Measurements from ENCODE around the gene SMIM36.
"Not testable (repeated sequence)": the region's sequence is repeated elsewhere in the genome, so short reads cannot be mapped to it uniquely, and the experiment has no call there.

Gene SMIM36

DNA sequence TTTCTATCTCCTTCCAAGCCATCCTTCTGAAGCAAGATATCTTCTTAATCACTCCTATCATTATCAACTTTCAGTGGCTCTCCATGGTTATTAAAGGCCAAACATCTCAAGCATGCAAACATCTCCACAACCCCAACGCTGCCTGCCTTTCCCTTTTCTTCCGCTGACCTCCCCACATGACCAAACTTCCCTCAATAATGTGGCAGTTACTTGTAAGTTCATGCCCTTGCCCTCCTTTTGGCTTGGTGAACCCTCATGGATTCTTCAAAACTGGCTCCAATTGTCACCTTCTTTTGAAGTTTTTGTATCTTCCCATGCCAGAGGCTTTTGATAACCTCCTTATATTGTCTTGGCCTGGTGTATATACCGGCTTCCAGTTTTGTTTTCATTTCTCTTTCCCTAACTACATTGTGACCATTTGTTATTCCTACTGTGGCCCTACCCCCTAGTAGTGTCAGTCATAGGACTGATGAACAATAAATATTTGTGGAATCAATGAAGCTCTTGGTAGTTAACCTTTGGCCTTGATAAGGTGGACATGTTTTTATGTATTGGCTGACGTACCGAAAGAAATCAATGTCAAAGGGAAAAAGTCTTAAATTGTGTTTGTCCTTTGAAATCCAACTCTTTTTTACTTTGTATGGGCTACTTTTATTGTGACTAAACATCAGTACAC lies 19.9 kb upstream of the SMIM36 start:
- Histone ChIP-seq H3K36me3 (ENCODE audit: control insufficient read depth, insufficient read depth, low read length) (no peaks in the 10 kb centered on the region), H3K79me2 (ENCODE audit: control insufficient read depth, insufficient read depth, low read length) (no peaks in the 10 kb centered on the region), H3K27me3 (ENCODE audit: insufficient read depth, low read length, poor library complexity) (no peaks in the 10 kb centered on the region), H3K4ac (ENCODE audit: low read depth, low read length) (no peak overlapping the region), H3K18ac (ENCODE audit: low read length) (no peak overlapping the region), H2BK15ac (replicated peaks; ENCODE audit: low read depth) (no peak overlapping the region), H4K8ac (ENCODE audit: low read depth, low read length) (no peak overlapping the region), H3K23ac (ENCODE audit: low read length) (no peak overlapping the region), H3K27ac (ENCODE audit: low read depth, low read length) (no peak overlapping the region), H2AK5ac (ENCODE audit: low read length) (no peak overlapping the region), H4K5ac (ENCODE audit: low read length) (no peak overlapping the region), H2BK120ac (ENCODE audit: low read depth, low read length) (no peak overlapping the region), H2BK5ac (ENCODE audit: low read length) (no peak overlapping the region), H3K4me2 (ENCODE audit: low read length) (no peak overlapping the region), H3K56ac (ENCODE audit: low read length) (no peak overlapping the region), H3K4me1 (ENCODE audit: control insufficient read depth, low read depth, low read length) (no peaks in the 10 kb centered on the region), H3K79me1 (ENCODE audit: low read length) (no peaks in the 10 kb centered on the region), H3K9ac (ENCODE audit: low read length) (no peak overlapping the region), H3K4me3 (ENCODE audit: low read length) (no peak overlapping the region)
- peak; percentile 36 for DNase-seq
- no CpG with 5 or more reads among the region's 5 CpGs for WGBS (ENCODE audit: extremely low coverage, insufficient coverage, low lambda C conversion rate)

GRCh38 chr17:55530064-55530463 lies 18.8 kb upstream of the SMIM36 start:
- no peak overlapping the region for H3K4me3 ChIP-seq (ENCODE audit: low read length)
- H3K27me3 ChIP-seq (ENCODE audit: insufficient read depth, low read length, poor library complexity) = no peaks in the 10 kb centered on the region
- H2AK5ac ChIP-seq (ENCODE audit: low read length) = no peak overlapping the region
- DNase-seq = no peak
- H3K4me2 ChIP-seq (ENCODE audit: low read length) = no peak overlapping the region
- no peak overlapping the region for H3K23ac ChIP-seq (ENCODE audit: low read length)
- H2BK120ac ChIP-seq (ENCODE audit: low read depth, low read length) = no peak overlapping the region
- H2BK15ac ChIP-seq (replicated peaks; ENCODE audit: low read depth) = no peak overlapping the region
- H4K5ac ChIP-seq (ENCODE audit: low read length) = no peak overlapping the region
- H4K8ac ChIP-seq (ENCODE audit: low read depth, low read length) = no peak overlapping the region
- no peak overlapping the region for H3K4ac ChIP-seq (ENCODE audit: low read depth, low read length)
- H3K36me3 ChIP-seq (ENCODE audit: control insufficient read depth, insufficient read depth, low read length) = no peaks in the 10 kb centered on the region
- no CpG with 5 or more reads among the region's 3 CpGs for WGBS (ENCODE audit: extremely low coverage, insufficient coverage, low lambda C conversion rate)
- no peaks in the 10 kb centered on the region for H3K79me1 ChIP-seq (ENCODE audit: low read length)
- H2BK5ac ChIP-seq (ENCODE audit: low read length) = no peak overlapping the region
- H3K79me2 ChIP-seq (ENCODE audit: control insufficient read depth, insufficient read depth, low read length) = no peaks in the 10 kb centered on the region
- H3K18ac ChIP-seq (ENCODE audit: low read length) = no peak overlapping the region
- no peaks in the 10 kb centered on the region for H3K4me1 ChIP-seq (ENCODE audit: control insufficient read depth, low read depth, low read length)
- H3K56ac ChIP-seq (ENCODE audit: low read length) = no peak overlapping the region
- no peak overlapping the region for H3K27ac ChIP-seq (ENCODE audit: low read depth, low read length)
- no peak overlapping the region for H3K9ac ChIP-seq (ENCODE audit: low read length)

DNA sequence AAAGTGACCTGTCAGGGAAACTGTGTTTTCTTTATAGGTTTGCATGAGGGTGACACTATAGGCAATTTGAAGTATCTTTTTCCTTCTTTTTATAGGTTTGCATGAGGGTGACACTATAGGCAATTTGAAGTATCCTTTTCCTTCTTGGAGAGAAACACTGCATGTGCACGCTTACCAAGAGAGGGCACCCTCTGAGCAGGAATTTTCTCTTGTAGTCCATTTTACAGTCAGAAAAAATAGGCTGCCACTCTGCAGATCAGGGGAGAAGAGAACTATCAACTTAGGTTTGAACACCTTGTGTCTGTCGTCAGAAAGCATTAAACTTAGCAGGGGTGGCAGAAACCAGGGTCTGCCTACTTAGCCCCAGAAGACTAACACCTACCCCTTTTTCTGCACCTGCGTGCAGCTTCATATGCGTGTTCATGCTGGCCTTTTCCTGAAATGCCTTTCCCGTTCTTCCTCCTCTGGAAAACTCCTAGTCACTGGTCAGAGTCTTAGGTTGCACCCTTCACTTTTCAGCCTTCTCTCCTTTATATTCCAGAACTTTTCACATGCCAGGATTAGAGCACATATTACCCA lies 16.4 kb upstream of the SMIM36 start:
- Histone ChIP-seq H3K4me2 (ENCODE audit: low read length) (no peak overlapping the region), H2BK120ac (ENCODE audit: low read depth, low read length) (no peak overlapping the region), H3K56ac (ENCODE audit: low read length) (no peak overlapping the region), H3K79me1 (ENCODE audit: low read length) (no peaks in the 10 kb centered on the region), H3K79me2 (ENCODE audit: control insufficient read depth, insufficient read depth, low read length) (no peaks in the 10 kb centered on the region), H3K27ac (ENCODE audit: low read depth, low read length) (no peak overlapping the region), H4K8ac (ENCODE audit: low read depth, low read length) (no peak overlapping the region), H3K4me1 (ENCODE audit: control insufficient read depth, low read depth, low read length) (no peaks in the 10 kb centered on the region), H3K4ac (ENCODE audit: low read depth, low read length) (no peak overlapping the region), H3K27me3 (ENCODE audit: insufficient read depth, low read length, poor library complexity) (no peaks in the 10 kb centered on the region), H3K4me3 (ENCODE audit: low read length) (no peak overlapping the region), H2BK15ac (replicated peaks; ENCODE audit: low read depth) (no peak overlapping the region), H2BK5ac (ENCODE audit: low read length) (no peak overlapping the region), H4K5ac (ENCODE audit: low read length) (no peak overlapping the region), H3K9ac (ENCODE audit: low read length) (no peak overlapping the region), H2AK5ac (ENCODE audit: low read length) (no peak overlapping the region), H3K36me3 (ENCODE audit: control insufficient read depth, insufficient read depth, low read length) (no peaks in the 10 kb centered on the region), H3K18ac (ENCODE audit: low read length) (no peak overlapping the region), H3K23ac (ENCODE audit: low read length) (no peak overlapping the region)
- no CpG with 5 or more reads among the region's 5 CpGs for WGBS (ENCODE audit: extremely low coverage, insufficient coverage, low lambda C conversion rate)
- peak; percentile 62 for DNase-seq

DNA sequence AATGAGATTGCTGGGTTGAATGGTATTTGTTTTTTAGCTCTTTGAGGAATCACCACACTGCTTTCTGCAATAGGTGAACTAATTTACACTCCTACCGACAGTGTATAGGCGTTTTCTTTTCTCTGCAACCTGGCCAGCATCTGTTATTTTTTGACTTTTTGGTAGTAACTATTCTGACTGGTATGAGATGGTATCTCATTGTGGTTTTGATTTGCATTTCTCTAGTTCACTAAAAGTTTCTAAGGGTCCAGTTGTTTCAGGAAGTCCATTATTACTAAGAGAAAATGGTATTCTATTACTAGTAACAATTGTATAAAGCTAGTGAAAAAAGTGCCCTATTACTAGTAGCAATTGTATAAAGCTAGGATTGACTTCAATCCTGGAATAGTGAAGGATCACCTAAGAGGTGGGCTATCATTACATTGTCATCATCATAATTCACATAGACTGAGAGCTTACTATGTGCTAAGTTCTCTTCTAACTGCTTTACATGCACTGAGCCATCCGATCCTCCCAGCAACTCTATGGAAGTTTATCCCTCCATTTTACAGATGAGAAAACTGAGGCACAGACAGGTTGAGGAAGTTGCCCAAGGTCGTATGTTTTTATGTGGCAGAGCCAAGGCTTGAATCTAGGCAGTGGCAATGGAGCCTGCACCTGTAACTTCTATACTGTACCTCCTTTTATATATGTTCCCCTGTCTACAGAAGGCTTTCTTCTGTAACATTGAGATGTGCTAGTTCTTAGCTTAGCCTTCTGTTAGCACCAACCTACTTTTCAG lies 13.4 kb upstream of the SMIM36 start:
- Histone ChIP-seq H3K9ac (ENCODE audit: low read length) (no peak overlapping the region), H3K4me1 (ENCODE audit: control insufficient read depth, low read depth, low read length) (no peaks in the 10 kb centered on the region), H3K4ac (ENCODE audit: low read depth, low read length) (no peak overlapping the region), H2AK5ac (ENCODE audit: low read length) (no peak overlapping the region), H3K36me3 (ENCODE audit: control insufficient read depth, insufficient read depth, low read length) (no peaks in the 10 kb centered on the region), H3K27me3 (ENCODE audit: insufficient read depth, low read length, poor library complexity) (no peaks in the 10 kb centered on the region), H3K79me1 (ENCODE audit: low read length) (no peaks in the 10 kb centered on the region), H3K27ac (ENCODE audit: low read depth, low read length) (no peak overlapping the region), H3K79me2 (ENCODE audit: control insufficient read depth, insufficient read depth, low read length) (no peaks in the 10 kb centered on the region), H2BK120ac (ENCODE audit: low read depth, low read length) (no peak overlapping the region), H3K18ac (ENCODE audit: low read length) (no peak overlapping the region), H3K4me2 (ENCODE audit: low read length) (no peak overlapping the region), H4K8ac (ENCODE audit: low read depth, low read length) (no peak overlapping the region), H4K5ac (ENCODE audit: low read length) (no peak overlapping the region), H3K23ac (ENCODE audit: low read length) (no peak overlapping the region), H3K56ac (ENCODE audit: low read length) (no peak overlapping the region), H2BK15ac (replicated peaks; ENCODE audit: low read depth) (no peak overlapping the region), H3K4me3 (ENCODE audit: low read length) (no peak overlapping the region), H2BK5ac (ENCODE audit: low read length) (no peak overlapping the region)
- DNase-seq = no peak
- WGBS (ENCODE audit: extremely low coverage, insufficient coverage, low lambda C conversion rate) = no CpG with 5 or more reads among the region's 4 CpGs

DNA sequence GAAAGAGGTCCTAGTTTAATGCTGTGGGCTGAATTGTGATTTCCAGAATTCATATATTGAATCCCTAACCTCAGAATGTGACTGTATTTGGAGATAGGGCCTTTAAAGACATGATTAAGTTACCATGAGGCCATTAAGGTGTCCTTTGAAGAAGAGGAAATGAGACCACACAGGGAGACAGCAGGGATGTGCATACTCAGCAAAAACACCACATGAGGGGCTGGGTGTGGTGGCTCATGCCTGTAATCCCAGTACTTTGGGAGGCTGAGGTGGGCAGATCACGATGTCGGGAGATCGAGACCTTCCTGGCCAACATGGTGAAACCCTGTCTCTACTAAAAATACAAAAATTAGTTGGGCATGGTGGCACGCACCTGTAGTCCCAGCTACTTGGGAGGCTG lies 11.8 kb upstream of the SMIM36 start:
- not testable (repeated sequence) for H3K4ac ChIP-seq (ENCODE audit: low read depth, low read length); H4K5ac ChIP-seq (ENCODE audit: low read length); H2AK5ac ChIP-seq (ENCODE audit: low read length); DNase-seq; H3K4me1 ChIP-seq (ENCODE audit: control insufficient read depth, low read depth, low read length); H4K8ac ChIP-seq (ENCODE audit: low read depth, low read length); H2BK5ac ChIP-seq (ENCODE audit: low read length); H3K4me3 ChIP-seq (ENCODE audit: low read length); H3K79me1 ChIP-seq (ENCODE audit: low read length); H3K18ac ChIP-seq (ENCODE audit: low read length); H3K4me2 ChIP-seq (ENCODE audit: low read length); H2BK15ac ChIP-seq (replicated peaks; ENCODE audit: low read depth); H2BK120ac ChIP-seq (ENCODE audit: low read depth, low read length); H3K79me2 ChIP-seq (ENCODE audit: control insufficient read depth, insufficient read depth, low read length); H3K56ac ChIP-seq (ENCODE audit: low read length); H3K27ac ChIP-seq (ENCODE audit: low read depth, low read length); H3K9ac ChIP-seq (ENCODE audit: low read length); H3K23ac ChIP-seq (ENCODE audit: low read length); H3K36me3 ChIP-seq (ENCODE audit: control insufficient read depth, insufficient read depth, low read length); H3K27me3 ChIP-seq (ENCODE audit: insufficient read depth, low read length, poor library complexity)
- WGBS (ENCODE audit: extremely low coverage, insufficient coverage, low lambda C conversion rate) = no CpG with 5 or more reads among the region's 4 CpGs

Measured in mesendoderm (in vitro differentiated cells).